ENCODE measurements around the gene CDC42BPA. TPM values are rescaled to one million over a fixed set of nuclear protein-coding genes. Genes with fewer than 3 reads are reported as not detected.

The CDC42BPA gene
- total and polyA plus RNA-seq, 9 of the 15 experiments (the other 6 are each of a cell fraction or from before 2014, with no cell fraction given) = 8.0 to 77.5 (median 52.1) TPM

- H2AFZ ChIP-seq (ENCODE audit: low read depth, low read length) = no peak overlapping the region
- intact Hi-C loops (cut with micrococcal nuclease) (no loop called here), in situ Hi-C loops (cut with MboI) (no loop called here)
- ChIA-PET POLR2A (no interaction called here), CTCF (ENCODE audit: low intra/inter-chr PET ratio) (no interaction called here)
- 91% methylated on average over 2 of the region's 2 CpGs for WGBS (ENCODE audit: insufficient coverage, low coverage, missing lambda C conversion rate)
- H3K9ac ChIP-seq (ENCODE audit: insufficient read depth in 1 of 2, low read depth in 2 of 2, low read length in 2 of 2) = no peak overlapping the region
- peaks cover 77% of the 10 kb centered on the region for H3K79me2 ChIP-seq (ENCODE audit: control insufficient read depth, insufficient read depth, low read length)
- FAIRE-seq (no peak), ATAC-seq (no peak), DNase-seq (ENCODE audit: extremely low read depth in 1 of 4, low spot score in 3 of 4) (no peak)
- H3K4me1 ChIP-seq (replicated peaks in 1 of 2; ENCODE audit: control insufficient read depth in 2 of 2, insufficient read depth in 2 of 2, low read length in 2 of 2) = peaks cover 7 to 33% of the 10 kb centered on the region in 2 experiments; a peak in 4 of 5 replicates
- no peak for TF ChIP-seq ZNF75A (CRISPR knock-in tag; IDR thresholded peaks at IDR 0.05)
- peak; percentile 62 to 72; a peak in 3 of 4 replicates for TF ChIP-seq KDM1A (IDR thresholded peaks at IDR 0.05)
- TF ChIP-seq, protein P1, sequence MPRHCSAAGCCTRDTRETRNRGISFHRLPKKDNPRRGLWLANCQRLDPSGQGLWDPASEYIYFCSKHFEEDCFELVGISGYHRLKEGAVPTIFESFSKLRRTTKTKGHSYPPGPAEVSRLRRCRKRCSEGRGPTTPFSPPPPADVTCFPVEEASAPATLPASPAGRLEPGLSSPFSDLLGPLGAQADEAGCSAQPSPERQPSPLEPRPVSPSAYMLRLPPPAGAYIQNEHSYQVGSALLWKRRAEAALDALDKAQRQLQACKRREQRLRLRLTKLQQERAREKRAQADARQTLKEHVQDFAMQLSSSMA (CRISPR knock-in tag; IDR thresholded peaks at IDR 0.05) = no peak
- TF ChIP-seq ZNF239 (CRISPR knock-in tag; IDR thresholded peaks at IDR 0.05) = no peak
- peak; percentile 26; the same call in 1 of the 2 replicates for TF ChIP-seq HDAC2 (IDR thresholded peaks at IDR 0.05)
- H3K9me1 ChIP-seq (ENCODE audit: control insufficient read depth, insufficient read depth, low read length) = peaks cover 7% of the 10 kb centered on the region
- no peaks in the 10 kb centered on the region for H3K9me3 ChIP-seq (replicated peaks; ENCODE audit: control insufficient read depth, insufficient read depth, low read depth, low read length)
- H3K4me3 ChIP-seq = no peak overlapping the region
- H3K27me3 ChIP-seq (ENCODE audit: control insufficient read depth in 2 of 2, insufficient read depth in 2 of 2, low read length in 2 of 2) = no peaks in the 10 kb centered on the region
- 0 out of 2 replicates have a peak, but pooled peaks cover 8% of the 10 kb centered on the region for H4K20me1 ChIP-seq (replicated peaks; ENCODE audit: control insufficient read depth, insufficient read depth, low read length)
- no peak overlapping the region for H3K4me2 ChIP-seq (ENCODE audit: insufficient read depth, low read length)
- no peak overlapping the region for H3K27ac ChIP-seq (ENCODE audit: extremely low read depth, low read depth, low read length)
- H3K36me3 ChIP-seq (ENCODE audit: control insufficient read depth, insufficient read depth, low read length) = peaks cover 8% of the 10 kb centered on the region; the same call in 2 of the 3 replicates
- BruUV-seq (replicated peaks) = no TSS peak
Observed at GRCh38 chr1:227174164-227174563, 144.1 kb downstream of the CDC42BPA start.
